HEK293T (cell line): Measurements from ENCODE around the gene SYT2.
"Not testable (repeated sequence)": the region's sequence is repeated elsewhere in the genome, so short reads cannot be mapped to it uniquely, and the experiment has no call there.

Source experiments
- CTCF ChIA-PET: fragments of 350-600 bp; formaldehyde crosslinking; extraction: SDS; loops from one replicate; lab custom pipeline; 2021; ENCODE audit warnings: antibody characterized with exemption, inconsistent platforms; lab: Yijun Ruan, JAX
- POLR2A ChIA-PET: fragments of 350-600 bp; formaldehyde crosslinking; extraction: SDS; loops from one replicate; lab custom pipeline; 2020; ENCODE audit warnings: antibody characterized with exemption, inconsistent platforms; lab: Yijun Ruan, JAX
- DNase-seq: peaks from one replicate; pipeline ENCODE4 v3.0.0; 2012; ENCODE audit warnings: mixed read lengths; ENCODE audit errors: extremely low spot score
- ARNT ChIP-seq: fragments of 450-650 bp; IDR thresholded peaks from 2 replicates; pipeline ENCODE4 v1.6.1; 2017; ENCODE audit warnings: mild to moderate bottlenecking
- BHLHE40 ChIP-seq: fragments of 450-650 bp; IDR thresholded peaks from 2 replicates; pipeline ENCODE4 v1.6.1; 2016; ENCODE audit warnings: mild to moderate bottlenecking, moderate library complexity, borderline replicate concordance
- CTBP1 ChIP-seq: fragments of 450-650 bp; IDR thresholded peaks from 2 replicates; pipeline ENCODE4 v1.6.1; 2016; ENCODE audit warnings: borderline replicate concordance
- ELF4 ChIP-seq: fragments of 450-650 bp; IDR thresholded peaks from 2 replicates; pipeline ENCODE4 v1.6.1; 2017; ENCODE audit warnings: antibody characterized with exemption
- FOXA1 ChIP-seq: fragments of 450-650 bp; IDR thresholded peaks from 2 replicates; pipeline ENCODE4 v1.6.1; 2016; ENCODE audit warnings: mild to moderate bottlenecking
- FOXK2 ChIP-seq: fragments of 450-650 bp; IDR thresholded peaks from 2 replicates; pipeline ENCODE4 v1.6.1; 2016; ENCODE audit warnings: mild to moderate bottlenecking
- FOXM1 ChIP-seq: fragments of 450-650 bp; IDR thresholded peaks from 2 replicates; pipeline ENCODE4 v1.6.1; 2017; ENCODE audit warnings: mild to moderate bottlenecking, borderline replicate concordance
- HDGF ChIP-seq: fragments of 450-650 bp; IDR thresholded peaks from 2 replicates; pipeline ENCODE4 v1.6.1; 2017; ENCODE audit warnings: antibody characterized with exemption, borderline replicate concordance
- L3MBTL2 ChIP-seq: fragments of 450-650 bp; conservative IDR thresholded peaks from 2 replicates; pipeline ENCODE4 v1.6.1; 2016; ENCODE audit warnings: mild to moderate bottlenecking
- LEF1 ChIP-seq: fragments of 450-650 bp; IDR thresholded peaks from 2 replicates; pipeline ENCODE4 v1.6.1; 2017; ENCODE audit warnings: mild to moderate bottlenecking, borderline replicate concordance
- NFRKB ChIP-seq: fragments of 450-650 bp; IDR thresholded peaks from 2 replicates; pipeline ENCODE4 v1.6.1; 2016; ENCODE audit warnings: mild to moderate bottlenecking, moderate library complexity
- SP1 ChIP-seq: fragments of 450-650 bp; IDR thresholded peaks from 2 replicates; pipeline ENCODE4 v1.6.1; 2017
- SUZ12 ChIP-seq: fragments of 450-650 bp; IDR thresholded peaks from 2 replicates; pipeline ENCODE4 v1.6.1; 2016; ENCODE audit warnings: mild to moderate bottlenecking
- TARDBP ChIP-seq: fragments of 450-650 bp; IDR thresholded peaks from 2 replicates; pipeline ENCODE4 v1.6.1; 2016
- ZNF384 ChIP-seq: fragments of 450-650 bp; IDR thresholded peaks from 2 replicates; pipeline ENCODE4 v1.6.1; 2016
- TF ChIP-seq, protein P1 (sequence below): fragments of 450-650 bp; IDR thresholded peaks from 2 replicates; pipeline ENCODE4 v1.6.1; 2016

The SYT2 gene

DNA sequence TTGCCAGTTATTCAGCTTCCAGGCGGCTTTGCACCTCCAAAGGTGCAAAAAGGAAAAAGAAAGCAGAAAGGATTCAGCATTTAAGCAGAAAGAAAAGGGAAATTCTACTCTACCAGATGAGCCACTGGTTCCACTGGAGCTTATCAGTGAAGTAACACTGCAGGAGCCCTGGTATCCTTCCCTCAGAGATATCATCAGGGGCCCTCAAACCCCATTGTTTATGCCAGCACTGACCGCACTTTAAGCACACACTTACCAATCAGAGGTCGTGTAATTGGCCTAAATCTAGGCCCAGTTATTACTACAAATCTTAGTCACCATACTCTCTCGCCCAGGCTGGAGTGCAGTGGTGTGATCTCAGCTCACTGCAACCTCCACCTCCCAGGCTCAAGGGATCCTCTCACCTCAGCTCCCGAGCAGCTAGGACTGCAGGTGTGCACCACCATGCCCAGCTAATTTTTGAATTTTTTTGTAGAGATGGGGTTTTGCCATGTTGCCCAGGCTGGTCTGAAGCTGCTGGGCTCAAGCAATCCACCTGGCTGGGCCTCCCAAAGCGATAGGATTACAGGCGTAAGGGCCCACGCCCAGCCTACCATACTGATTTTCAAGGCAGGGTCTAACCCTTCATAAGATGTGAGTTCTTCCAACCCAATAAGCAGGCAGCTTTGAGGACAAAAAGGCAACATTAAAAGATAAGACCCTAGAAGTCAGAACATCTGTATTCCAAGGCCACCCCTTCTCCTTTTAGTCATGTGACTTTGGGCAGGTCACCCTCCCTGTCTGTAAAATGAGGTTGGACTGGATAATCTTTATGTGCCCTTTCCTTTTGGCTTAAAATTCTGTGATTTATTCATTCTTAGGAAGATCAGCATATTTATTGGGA lies 125.3 kb downstream of the SYT2 start:
- TF ChIP-seq SP1 (no peak), BHLHE40 (no peak), ZNF384 (no peak), L3MBTL2 (no peak), ELF4 (no peak), SUZ12 (no peak), ARNT (no peak), TARDBP (no peak), NFRKB (no peak), FOXA1 (no peak), CTBP1 (no peak), HDGF (no peak), FOXM1 (no peak), FOXK2 (no peak), LEF1 (no peak)
- TF ChIP-seq, protein P1, sequence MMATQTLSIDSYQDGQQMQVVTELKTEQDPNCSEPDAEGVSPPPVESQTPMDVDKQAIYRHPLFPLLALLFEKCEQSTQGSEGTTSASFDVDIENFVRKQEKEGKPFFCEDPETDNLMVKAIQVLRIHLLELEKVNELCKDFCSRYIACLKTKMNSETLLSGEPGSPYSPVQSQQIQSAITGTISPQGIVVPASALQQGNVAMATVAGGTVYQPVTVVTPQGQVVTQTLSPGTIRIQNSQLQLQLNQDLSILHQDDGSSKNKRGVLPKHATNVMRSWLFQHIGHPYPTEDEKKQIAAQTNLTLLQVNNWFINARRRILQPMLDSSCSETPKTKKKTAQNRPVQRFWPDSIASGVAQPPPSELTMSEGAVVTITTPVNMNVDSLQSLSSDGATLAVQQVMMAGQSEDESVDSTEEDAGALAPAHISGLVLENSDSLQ: no peak
- DNase-seq: no peak
- ChIA-PET CTCF (interaction anchor here (1.0 to 1.1 kb wide), 2 partner anchors 9 to 15 kb away, joined by 3 read pairs; no protein-coding TSS in a partner anchor), POLR2A (interaction anchor here (1.1 kb wide), 1 partner anchor 243 kb away, joined by 3 read pairs; the partner anchor contains the start of gene UBE2T)

DNA sequence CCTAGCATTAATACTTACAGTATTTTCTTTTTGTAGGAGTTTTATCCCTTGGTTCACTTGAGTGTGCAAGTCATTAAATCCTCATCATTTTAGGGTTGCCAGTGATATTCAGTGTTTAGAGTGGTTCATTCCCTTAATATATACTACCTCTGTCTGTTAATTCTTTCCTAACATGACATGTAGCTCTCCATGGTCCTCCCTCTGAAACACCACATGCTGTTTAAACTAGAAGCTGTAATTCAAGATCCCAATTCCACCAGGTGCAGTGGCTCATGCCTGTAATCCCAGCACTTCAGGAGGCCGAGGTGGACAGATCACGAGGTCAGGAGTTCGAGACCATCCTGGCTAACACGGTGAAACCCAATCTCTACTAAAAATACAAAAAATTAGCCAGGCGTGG lies 127.9 kb downstream of the SYT2 start:
- CTCF ChIA-PET, POLR2A ChIA-PET, DNase-seq: not testable (repeated sequence)

DNA sequence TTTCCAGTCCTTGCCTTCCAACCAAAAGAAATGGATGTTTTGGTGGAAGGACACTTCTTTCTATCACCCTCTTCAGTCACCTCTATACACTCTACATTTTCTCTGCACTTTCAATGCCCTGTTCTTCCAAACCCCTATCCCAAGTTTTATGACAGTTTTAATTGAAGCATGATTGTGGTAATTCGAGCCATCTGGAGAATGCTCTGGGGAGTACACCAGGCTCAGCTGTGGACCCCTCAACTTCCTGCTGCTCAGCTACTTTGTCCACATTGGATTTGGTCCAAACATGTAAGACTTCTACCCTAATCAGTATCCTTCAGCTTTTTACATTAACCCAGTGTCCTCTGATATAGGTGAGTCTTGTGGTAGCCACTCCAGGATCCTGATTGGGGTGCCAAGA lies 129.6 kb downstream of the SYT2 start:
- no peak for TF ChIP-seq LEF1
- TF ChIP-seq FOXA1: no peak
- TF ChIP-seq L3MBTL2: no peak
- no peak for TF ChIP-seq ELF4
- no peak for TF ChIP-seq NFRKB
- no peak for TF ChIP-seq SUZ12
- no peak for TF ChIP-seq CTBP1
- no peak for TF ChIP-seq FOXK2
- TF ChIP-seq SP1: no peak
- no peak for TF ChIP-seq ARNT
- TF ChIP-seq BHLHE40: no peak
- no peak for TF ChIP-seq FOXM1
- TF ChIP-seq ZNF384: no peak
- TF ChIP-seq, protein P1: no peak
- TF ChIP-seq TARDBP: no peak
- CTCF ChIA-PET: no interaction called here
- no peak for DNase-seq
- POLR2A ChIA-PET: no interaction called here

DNA sequence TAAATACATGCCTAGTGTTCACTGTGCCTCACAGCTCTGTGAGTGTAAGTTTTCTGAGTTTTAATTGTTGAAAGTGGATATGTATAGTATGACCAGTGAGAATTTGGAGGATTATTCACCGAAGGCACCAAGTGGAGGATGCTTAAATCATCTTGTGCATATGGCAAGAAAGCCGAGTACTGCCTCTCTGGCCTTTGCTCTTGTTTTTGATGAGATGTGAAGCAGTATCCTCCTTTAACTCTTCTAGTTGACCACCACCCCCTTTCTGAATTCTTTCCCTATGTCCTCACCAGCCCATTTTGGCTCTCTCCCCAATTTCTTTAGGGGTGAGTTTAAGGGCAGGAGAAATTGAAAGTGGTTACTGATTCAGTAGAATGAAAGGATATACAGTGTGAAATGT lies 130.4 kb downstream of the SYT2 start:
- DNase-seq: no peak
- ChIA-PET CTCF (no interaction called here), POLR2A (no interaction called here)
- TF ChIP-seq, protein P1: no peak
- no peak for TF ChIP-seq ARNT
- no peak for TF ChIP-seq NFRKB
- no peak for TF ChIP-seq LEF1
- no peak for TF ChIP-seq ZNF384
- no peak for TF ChIP-seq FOXK2
- TF ChIP-seq L3MBTL2: no peak
- no peak for TF ChIP-seq CTBP1
- TF ChIP-seq HDGF: no peak
- TF ChIP-seq ELF4: no peak
- no peak for TF ChIP-seq SUZ12
- no peak for TF ChIP-seq SP1
- TF ChIP-seq TARDBP: no peak
- no peak for TF ChIP-seq FOXM1
- no peak for TF ChIP-seq FOXA1
- TF ChIP-seq BHLHE40: no peak

DNA sequence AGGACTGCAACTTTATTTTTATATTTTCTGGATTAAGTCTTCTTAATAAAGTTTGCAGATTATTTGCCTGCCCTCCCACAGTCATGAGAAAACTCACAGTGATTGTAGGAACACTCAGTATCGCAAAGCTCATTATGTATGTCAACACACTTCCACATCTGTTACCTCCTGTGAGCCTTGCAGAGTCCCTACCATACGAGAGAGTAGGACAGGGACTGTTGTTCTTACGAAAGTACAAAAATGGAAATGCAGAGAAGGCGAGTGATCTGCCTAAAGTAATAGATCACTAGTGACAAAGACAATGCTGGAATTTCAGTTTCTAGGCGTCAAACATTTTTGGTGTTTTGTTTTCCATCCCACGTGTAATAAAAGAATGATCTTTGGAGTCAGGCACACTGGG lies 131.7 kb downstream of the SYT2 start:
- POLR2A ChIA-PET: interaction anchor here (2.1 kb wide), 1 partner anchor 8 kb away, joined by 5 read pairs; no protein-coding TSS in a partner anchor
- CTCF ChIA-PET: interaction anchor here (1.1 to 1.6 kb wide), 2 partner anchors 9 to 16 kb away, joined by 4 to 5 read pairs; no protein-coding TSS in a partner anchor
- no peak for DNase-seq
- TF ChIP-seq FOXM1 (no peak), ELF4 (no peak), SUZ12 (no peak), SP1 (no peak)

DNA sequence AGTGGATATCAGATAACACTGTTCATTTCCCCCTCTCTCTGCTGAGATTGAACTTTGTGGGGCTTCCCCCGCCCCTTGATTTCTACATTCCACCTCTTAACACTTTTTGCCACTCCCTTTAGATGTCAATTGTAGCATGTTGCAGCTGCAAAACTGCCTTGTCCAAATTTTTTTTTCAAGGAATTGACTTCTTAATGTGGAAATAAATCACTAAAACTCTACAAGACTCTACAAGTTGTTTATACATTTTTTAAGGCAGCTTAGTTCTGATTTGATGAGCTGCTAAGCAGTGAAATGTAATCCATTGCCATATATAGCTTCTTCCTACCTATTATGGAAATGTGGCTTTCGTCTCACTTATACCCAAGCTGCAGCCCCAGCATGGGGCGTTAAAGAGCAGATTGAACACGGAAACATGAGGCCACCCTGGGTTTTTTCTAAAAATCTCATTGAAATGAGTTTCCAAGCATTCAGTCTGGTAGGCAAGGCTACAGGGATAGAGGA lies 132.2 kb downstream of the SYT2 start:
- POLR2A ChIA-PET: interaction anchor here (2.1 kb wide), 1 partner anchor 9 kb away, joined by 5 read pairs; no protein-coding TSS in a partner anchor
- TF ChIP-seq L3MBTL2 (no peak), ELF4 (no peak), SUZ12 (no peak), BHLHE40 (no peak), CTBP1 (peak; percentile 15; the same call in 1 of the 2 replicates), FOXK2 (no peak), HDGF (no peak), FOXM1 (no peak), SP1 (no peak), NFRKB (no peak), ARNT (no peak), ZNF384 (peak; percentile 74), TARDBP (no peak), FOXA1 (no peak)
- TF ChIP-seq, protein P1: peak; percentile 82
- CTCF ChIA-PET: interaction anchor here (0.6 to 1.6 kb wide), 4 partner anchors 9 to 142 kb away, joined by 4 to 5 read pairs (median 4); no protein-coding TSS in a partner anchor
- DNase-seq: peak; percentile 58
